A172 (cell line): ENCODE data around the gene RINL. TPM values are rescaled to one million over a fixed set of nuclear protein-coding genes. Genes with fewer than 3 reads are reported as not detected.
"Not testable (repeated sequence)": the region's sequence is repeated elsewhere in the genome, so short reads cannot be mapped to it uniquely, and the experiment has no call there.

ENCODE experiments used
- DNase-seq: peaks from one replicate; pipeline ENCODE4 v3.0.0-alpha.2; 2015; ENCODE audit warnings: low spot score
- total RNA-seq: library from RNA; depleted of rRNA; stranded (reverse); fragments of >200 nt; shearing (Covaris generic); gene quantifications from 2 replicates; pipeline ENCODE4 v1.2.3, GENCODE V29; 2014

RINL gene
- total RNA-seq, 1 experiment from 2014 or later, result 5.7 TPM

DNA sequence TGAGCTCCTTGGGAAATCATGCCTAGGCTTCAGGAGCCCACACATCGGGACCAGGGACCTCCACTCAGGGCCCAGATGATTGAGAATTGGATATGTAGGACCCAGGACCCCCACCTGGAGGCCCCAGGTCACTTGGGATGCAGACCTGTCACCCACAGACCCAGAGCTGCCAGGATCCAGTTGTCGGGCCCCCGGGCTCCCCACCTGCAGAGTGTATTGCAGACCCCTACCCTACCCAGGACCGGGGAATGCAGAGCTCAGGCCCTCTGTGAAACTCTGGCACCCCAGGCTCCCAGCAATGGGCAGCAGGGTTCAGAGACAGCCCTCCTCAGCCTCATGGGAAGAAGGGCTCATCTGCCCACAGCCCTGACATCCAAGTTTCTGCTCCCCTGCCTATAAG, 27.5 kb upstream of the RINL start:
- DNase-seq, result no peak

DNA sequence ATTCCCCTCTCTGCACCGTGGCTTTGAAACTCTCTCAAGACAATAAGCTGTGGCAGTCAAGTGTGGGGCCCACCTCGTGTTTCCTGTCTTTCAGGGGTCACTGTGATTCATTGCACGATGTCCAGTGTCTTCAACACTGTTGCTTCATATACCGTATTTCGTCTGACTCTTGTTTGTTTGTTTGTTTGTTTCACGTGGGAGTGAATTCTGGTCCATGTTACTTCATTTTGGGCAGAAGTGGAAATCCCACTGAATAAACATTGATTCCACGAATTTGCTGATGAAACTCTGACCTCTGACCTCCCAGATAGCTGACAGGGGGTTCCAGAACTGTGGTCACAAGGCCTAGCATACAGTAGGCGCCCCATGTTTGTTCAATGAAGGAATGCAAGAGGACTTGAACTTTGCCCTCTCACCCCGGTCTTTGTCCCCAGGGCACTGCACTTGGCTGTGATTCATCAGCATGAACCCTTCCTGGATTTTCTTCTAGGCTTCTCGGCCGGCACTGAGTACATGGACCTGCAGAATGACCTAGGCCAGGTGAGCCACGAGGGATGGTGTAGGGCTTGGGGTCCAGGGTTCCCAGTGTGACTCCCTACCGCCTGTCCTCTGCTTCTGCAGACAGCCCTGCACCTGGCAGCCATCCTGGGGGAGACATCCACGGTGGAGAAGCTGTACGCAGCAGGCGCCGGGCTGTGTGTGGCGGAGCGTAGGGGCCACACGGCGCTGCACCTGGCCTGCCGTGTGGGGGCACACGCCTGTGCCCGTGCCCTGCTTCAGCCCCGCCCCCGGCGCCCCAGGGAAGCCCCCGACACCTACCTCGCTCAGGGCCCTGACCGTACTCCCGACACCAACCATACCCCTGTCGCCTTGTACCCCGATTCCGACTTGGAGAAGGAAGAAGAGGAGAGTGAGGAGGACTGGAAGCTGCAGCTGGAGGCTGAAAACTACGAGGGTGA, 26.8 kb upstream of the RINL start:
- no peak for DNase-seq

DNA sequence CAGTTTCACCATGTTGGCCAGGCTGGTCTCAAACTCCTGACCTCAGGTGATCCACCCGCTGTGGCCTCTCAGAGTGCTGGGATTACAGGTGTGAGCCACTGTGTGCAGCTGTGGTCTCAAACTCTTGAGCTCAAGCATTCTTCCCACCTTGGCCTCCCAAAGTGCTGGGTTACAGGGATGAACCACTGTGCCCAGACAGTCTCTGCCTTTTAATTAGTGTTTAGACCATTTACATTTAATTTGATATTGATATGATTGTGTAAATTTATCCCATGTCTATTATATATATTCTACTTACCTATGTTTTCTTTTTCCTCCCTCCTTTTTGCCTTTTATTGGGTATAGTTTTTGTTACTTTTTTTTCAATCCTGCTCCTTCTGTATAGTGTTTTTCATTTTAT, 23.6 kb upstream of the RINL start:
- DNase-seq, result no peak

DNA sequence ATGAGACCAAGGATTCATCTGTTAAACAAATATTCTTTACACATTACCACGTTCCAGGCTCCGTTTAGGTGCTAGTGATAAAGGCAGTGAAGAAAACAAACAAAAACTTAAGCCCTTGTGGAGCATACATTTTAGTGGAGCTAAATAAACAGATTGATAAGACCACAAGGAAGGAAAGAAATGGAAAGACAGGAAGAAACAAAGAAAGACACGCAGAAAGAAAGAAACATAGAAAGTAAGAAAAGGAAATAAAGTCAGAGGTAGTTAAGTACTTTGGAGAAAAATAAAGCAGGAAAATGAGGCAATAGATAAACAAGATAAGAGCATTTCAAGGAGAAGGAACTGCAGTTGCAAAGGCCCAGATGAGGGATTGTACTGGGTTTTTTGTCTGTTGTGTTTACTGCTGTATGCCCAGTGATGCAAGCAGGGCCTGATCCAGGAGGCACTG, 22.7 kb upstream of the RINL start:
- DNase-seq, result no peak

DNA sequence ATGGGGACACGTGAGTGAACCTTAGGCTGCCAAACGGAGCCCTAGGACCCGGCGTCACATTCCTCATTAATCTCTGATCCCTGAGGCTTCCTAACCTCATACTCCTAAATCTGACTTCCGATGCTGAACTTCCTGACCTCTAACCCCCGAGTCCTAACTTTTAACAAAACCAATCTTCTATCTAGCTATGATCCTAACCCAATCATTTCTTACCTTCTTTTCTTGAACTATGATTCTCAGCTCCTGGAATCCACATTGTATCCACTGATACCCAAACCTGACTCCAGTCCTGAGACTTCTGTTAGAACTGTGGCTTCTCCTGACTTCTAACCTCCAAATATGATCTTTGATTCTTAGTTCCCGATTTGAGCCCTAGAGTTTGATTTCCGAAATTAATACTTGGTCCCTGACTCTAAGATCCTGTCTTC, 22.1 kb upstream of the RINL start:
- no peak for DNase-seq

DNA sequence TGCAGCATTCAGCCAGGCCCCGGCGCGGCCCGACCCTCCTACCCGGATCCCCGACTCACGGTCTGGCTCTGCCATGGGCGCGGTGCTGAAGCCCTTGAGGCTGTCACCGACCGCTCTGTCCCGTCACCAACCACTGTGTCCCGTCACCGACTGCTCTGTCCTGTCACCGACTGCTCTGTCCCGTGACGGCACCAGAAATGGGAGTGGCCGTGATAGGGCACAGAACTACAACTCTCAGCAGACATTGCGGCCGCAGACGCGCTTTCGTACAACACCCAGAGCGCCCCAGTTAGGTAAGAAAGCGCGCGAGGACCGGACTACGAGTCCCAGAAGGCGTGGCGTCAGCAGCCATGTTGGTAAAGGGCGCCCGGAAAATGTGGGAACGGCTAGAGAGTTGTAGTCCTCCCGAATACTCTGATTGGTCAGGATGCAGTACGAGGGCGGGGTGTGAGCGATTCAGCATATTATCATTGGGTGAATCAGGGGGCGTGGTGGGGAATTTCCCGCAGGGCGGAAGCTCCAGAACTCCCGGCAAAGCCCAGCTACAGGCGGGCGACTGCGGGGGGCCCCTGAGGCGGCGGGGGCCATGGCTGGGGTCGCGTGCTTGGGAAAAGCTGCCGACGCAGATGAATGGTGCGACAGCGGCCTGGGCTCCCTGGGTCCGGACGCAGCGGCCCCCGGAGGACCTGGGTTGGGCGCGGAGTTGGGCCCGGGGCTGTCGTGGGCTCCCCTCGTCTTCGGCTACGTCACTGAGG, 21.5 kb upstream of the RINL start, which contains the start of the genes NFKBIB and SIRT2:
TSS of gene NFKBIB (plus strand) at position 523 of the 755 bp plus-strand sequence. CDS start at position 587, 64 bp downstream.
TSS of gene SIRT2 (minus strand) at position 172 of the 755 bp plus-strand sequence. CDS start at position 75, 97 bp downstream.
- DNase-seq, result peak; percentile 100

DNA sequence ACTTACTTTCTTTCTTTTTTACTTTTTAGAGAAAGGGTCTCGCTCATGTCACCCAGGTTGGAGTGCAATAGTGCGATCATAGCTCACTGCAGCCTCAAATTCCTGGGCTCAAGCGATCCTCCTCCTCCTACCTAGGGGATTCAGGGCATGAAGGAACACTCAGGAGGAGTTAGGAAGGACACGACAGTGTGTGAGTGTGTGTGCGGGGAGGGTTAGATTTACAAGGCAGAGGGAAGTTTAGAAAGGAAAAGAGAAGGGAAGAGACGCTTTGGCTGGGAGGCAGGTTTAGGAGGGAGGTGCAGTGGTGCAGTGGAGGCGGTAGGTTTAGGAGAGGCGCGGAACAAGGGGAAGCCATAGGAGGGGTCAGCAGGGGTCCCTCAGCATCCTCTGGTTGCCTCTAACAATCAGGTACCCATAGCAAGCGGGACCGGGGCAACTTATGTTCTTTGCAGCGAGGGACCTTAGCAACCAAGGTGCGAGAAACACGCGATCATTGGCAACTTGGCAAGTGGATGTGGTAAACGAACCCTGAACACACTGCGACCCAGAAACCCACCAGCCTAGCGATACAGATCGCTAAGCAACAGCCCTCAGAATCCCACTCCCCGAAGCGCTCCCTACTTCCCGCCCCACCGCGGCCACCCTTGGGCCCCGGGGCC, 20.8 kb upstream of the RINL start:
- peak; percentile 11 for DNase-seq

DNA sequence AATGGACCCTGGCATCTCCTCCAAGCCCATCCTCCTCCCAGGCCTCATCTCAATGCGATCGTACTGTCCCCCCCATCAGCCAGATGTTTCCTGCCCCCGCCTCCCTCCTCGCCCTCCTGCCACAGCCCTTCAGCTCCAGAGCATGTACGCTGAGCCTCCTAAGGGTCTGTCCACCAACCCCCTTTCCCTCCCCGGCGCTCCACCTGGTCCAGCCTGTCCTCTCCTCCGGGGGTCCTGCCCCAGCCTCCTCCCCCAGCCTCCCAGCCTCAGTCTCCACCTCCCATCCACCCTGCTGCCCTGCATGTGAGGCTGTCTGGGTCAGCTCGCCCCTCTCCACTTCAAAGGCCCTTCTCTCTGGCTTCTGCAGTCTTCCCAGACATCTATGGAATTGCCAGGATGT, 16.9 kb upstream of the RINL start:
- no peak for DNase-seq

DNA sequence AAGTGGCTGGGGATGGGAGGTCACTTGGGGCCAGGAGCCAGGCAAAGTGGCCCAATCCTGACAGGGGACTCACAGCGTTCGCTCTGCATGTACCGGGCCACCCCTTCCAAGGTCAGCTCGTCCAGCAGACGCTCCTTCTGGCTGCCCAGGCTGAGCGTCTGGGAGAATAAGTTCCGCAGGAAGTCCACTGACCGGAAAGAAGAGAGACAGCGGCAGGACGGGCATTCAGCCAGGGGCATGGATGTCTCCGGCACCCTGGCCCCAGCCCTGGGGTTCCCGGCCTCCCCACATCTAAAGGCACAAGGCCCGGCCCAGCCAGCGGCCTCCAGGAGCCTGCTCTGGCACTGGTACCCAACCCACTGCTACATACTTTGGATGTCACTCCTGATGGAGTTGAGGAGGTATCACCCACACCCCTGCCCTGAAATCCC, 15.3 kb upstream of the RINL start:
- no peak for DNase-seq

DNA sequence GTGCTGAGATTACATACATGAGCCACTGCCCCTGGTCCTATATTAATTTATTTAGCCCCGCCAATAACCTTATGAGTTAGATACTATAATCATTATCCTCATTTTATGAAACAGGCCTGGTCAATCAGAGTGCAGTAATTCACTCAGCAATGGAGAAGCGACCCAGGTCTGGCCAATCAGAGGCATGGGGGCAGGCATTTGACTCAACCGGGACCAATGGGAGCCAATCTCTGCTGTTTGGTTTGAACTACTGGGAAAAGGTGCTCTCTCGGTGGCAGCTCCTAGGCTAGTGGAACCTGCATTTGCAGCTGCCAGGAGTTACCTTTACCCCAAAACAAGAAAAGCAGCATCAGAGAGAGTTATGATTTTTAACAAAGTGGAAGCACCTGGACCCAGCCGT, 14.8 kb upstream of the RINL start:
- no peak for DNase-seq

DNA sequence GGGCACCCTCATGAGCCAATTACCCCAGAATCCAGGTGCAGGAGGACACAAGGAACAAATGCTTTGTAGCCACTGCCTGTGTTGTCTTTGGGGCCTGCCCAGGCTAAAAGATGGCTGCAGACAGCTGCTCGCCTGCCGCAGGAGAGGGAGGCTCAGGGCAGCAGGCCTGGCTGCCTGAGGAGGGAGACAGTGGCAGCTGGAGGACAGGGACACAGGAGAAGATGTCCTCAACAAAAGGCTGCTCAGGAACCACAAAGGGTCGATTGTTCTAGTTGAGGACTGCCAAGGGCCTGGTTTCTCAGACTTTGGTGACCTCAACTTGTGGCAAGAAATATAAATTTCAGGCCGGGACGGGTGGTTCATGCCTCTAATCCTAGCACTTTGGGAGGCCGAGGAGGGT, 13.7 kb upstream of the RINL start:
- DNase-seq, result no peak

DNA sequence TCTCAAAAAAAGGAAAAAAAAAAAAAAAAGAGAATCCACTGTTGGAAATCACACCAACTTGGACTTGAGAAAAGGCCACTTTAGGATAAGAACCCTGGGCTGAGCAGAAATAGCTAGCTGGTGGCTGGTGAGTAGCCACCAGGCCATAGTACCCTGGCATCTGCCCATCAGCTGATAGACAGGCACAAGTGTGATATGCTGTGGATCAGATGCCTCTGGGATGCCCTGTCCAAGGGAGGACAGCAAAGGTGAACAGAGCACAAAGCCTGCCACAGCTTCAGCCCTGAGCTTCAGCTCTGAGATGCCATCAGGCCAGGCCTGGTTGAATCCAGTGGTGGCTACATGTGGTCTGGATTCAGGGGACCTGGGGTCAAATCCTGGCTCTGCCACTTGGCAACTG, 12.6 kb upstream of the RINL start:
- no peak for DNase-seq

DNA sequence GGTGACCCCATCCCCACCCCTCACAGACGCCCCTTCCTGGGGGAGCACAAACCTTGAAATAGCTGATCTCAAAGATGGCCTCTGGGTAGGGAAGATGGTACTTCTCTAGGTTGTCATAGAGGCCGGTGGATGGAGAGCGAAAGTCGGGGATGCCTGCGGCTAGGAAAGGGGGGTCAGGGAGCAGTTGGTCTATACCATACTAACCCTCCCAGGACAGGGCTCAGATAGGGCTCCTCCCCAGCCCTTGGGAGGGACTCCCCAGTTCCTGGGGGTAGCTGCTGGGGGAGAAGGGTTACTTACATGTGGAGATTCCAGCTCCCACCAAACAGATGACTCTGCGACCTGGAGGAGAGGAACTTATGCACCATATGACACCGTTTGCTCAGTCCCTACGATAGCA, 11.7 kb upstream of the RINL start:
- no peak for DNase-seq

DNA sequence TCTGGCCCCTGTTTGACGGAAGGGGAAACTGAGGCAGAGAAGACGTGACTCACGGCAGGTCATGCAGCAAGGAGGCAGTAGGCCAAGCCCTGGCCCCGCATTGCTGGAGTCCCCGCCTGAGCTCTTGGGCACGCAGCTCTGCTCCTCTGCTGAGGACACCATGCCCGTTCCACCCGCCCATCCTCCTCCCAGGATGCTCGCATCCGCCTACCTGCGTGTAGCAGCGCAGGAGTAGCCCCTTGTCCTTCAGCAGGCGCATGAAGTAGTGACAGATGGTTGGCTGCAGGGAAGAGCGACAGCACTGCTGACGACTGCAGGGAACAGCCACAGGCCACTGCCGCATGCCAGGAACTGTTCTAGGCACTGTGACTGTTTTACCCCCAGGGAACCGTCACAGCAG, 10.8 kb upstream of the RINL start:
- DNase-seq, result no peak

DNA sequence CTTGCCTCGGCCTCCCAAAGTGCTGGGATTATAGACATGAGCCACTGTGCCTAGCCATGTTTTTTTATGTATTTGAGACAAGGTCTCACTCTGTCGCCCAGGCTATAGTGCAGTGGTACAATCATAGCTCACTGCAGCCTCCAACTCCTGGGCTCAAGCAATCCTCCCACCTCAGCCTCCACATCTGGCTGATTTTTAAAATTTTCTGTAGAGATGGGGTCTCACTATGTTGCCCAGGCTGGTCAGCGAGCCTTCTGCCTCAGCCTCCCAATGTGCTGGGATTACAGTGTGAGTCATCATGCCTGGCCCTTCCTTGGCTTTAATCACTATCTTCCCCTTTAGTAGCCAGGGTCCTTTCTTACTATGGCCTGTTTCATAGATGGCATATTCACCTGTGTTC, 6.6 kb upstream of the RINL start:
- DNase-seq, result not testable (repeated sequence)

DNA sequence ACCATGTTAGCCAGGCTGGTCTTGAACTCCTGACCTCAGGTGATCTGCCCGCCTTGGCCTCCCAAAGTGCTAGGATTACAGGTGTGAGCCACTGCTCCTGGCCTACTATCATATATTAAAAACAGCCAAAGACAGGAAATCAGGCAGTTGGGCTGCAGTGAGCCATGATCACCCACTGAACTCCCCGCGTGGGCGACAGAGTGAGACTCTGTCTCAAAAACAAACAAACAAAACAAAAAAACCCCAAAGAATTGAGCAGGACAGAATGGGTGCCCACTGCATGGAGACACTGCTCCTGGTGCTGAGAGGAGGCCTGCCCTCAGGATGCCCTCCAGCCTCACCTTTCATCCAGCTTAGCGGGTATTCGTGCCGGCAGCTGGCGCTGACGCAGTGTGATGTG, 5.2 kb upstream of the RINL start:
- DNase-seq, result no peak

DNA sequence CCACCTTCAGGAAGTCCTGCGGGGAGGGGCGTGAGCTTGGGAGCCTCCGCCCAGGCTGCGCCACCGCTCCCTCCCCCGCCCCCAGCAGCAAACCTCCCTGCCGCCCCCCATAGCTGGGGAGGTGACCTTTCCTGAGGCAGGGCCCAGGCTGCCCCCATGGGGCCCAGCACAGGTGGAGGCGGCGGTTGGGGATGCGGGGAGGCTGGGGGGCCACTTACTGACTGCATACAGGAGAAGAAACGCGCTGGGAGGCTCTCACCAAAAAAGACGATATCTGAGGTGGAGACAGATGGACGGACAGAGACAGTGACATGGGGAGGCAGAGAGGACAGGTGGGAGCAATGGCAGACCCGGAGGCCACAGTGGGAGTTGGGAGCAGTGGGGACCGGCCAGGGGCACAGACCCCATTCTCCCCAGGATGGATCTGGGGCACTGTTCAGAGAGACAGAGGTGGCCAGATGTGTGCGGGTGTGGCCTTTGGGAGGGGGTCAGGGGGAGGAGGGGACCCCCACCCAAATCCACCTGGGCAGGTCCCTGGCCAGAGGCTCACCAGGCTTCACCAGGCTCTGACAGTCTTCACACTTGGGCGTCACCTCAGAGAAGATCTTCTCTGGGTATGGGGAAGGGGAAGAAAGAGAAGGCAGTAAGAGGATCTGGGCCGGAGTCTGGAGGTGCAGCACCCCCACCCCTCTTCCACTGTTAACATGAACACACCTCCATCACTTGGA, 3.0 kb upstream of the RINL start:
- no peak for DNase-seq

DNA sequence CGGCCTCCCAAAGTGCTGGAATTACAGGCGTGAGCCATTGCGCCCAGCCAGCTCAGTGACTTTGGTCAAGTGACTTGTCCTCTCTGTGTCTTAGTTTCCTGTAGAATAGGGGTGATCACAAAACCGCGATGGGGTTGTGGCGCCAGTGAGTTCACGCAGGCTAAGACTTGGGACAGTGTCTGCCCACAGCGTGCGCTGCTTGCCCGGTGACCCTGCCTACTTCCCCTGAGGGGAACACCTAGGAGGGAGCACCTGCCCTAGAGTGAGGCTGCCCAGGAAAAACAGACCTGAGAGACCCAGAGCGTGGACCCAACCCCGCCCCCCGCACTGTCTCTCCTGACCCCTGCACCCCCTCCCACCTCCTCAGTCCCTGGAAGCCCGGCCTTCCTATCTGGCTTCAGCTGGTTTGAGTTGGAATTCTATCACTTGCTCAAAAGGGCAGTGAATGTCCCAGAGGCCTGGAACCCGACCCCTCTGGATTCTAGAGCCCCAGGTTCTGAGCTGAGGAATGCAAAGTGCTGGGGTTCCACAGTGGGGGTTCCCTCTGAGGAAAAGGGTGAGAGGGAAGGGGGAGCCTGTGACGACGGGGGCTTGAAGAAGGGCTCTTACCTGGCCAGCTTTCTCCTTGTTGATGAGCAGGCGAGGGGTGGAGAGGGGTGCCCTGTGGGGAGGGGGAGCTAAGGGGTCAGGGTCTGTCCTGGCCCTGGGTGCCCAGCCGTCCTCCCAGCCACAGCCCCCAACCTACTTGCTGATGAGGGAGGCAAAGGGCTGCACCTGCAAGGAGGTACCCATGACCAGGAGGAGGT, 2.2 kb upstream of the RINL start:
- DNase-seq, result no peak

DNA sequence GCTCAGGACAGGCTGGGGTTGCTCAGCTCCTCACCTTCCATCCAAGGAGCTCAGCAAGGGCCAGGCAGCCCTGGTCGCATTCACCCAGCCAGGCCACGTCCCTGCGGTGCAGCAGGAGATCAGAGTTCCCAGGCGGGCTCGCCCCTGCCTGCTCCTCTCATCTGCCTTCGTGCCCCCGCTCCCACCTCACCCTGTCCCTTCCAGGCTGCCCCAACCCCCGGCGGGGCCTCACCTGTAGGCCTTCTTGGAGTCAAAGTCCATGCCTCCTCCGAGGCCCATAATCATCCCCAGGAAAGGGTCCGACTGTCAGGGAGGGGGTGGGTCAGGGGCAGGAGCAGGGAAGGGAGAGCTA, 1.3 kb upstream of the RINL start:
- DNase-seq, result no peak

DNA sequence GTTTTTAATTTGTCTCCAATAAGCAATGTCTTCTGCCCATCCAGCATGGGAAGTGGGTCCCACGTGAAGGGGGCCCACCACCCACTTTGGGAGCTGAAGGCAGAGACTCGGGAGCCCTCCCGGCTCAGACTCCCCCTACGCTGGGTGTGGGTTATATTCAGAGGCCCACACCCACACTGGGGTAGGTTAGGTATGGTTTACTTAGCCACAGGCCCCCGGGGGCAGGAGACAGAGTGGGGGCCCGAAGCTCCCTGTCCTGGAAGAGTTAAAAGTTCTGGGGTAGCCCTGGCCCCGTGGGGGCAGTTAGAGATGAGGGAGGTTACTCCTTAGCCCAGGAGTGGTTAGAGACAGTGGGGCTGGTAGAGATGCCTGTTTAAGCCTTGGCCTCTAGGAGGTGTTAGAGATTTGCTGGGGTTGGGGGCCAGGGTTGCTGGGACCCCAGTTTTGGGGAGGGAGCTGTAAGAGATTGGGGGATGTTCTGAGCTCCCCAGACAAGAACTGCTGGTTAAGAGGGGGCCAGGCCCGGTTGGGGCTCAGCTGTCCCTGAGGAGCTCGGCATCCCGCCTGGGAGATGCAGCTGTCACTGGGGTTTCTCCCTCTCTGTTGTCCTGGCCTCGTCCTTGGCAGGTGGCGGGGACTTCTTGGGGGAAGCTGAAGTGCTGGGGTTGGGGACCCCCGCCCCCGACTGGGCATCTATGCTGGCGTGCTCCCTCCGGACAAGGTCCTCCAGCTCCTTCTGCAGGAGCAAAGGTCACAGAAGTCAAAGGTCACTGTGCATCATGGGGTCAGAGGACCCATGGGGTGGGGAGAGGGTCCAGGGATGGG, 712 bp upstream of the RINL start:
- DNase-seq, result no peak
